Transverse colon (tissue), 4 donors: ENCODE data around the gene ST6GAL1. TPM values are rescaled to one million over a fixed set of nuclear protein-coding genes. Genes with fewer than 3 reads are reported as not detected.
"Not testable (repeated sequence)": the region's sequence is repeated elsewhere in the genome, so short reads cannot be mapped to it uniquely, and the experiment has no call there.

Source experiments
- DNase-seq: peaks from one replicate; pipeline ENCODE4 v3.0.0-alpha.2; 2019
- H3K27ac ChIP-seq, 4 donors: fragments of 200-600 bp; sonication (generic); 2 replicates each; pipeline ENCODE4 v1.5.1; 2016 to 2018; ENCODE audit warnings: inconsistent platforms in 4 of 4
- H3K27me3 ChIP-seq: fragments of 200-600 bp; sonication (generic); 2 replicates; pipeline ENCODE4 v1.5.1; 2017; ENCODE audit warnings: inconsistent platforms
- H3K36me3 ChIP-seq, 4 donors: fragments of 200-600 bp; sonication (generic); 2 replicates each; pipeline ENCODE4 v1.5.1; 2017 to 2019; ENCODE audit warnings: inconsistent platforms in 4 of 4
- H3K4me1 ChIP-seq, 4 donors: fragments of 200-600 bp; sonication (generic); 2 replicates each; pipeline ENCODE4 v1.5.1; 2017 to 2020; ENCODE audit warnings: inconsistent platforms in 4 of 4
- H3K4me3 ChIP-seq, 4 donors: fragments of 200-600 bp; sonication (generic); 1 replicate in 1 of 4; 2 replicates in 3 of 4; pipeline versions ENCODE4 v1.5.1 to v1.6.1; 2017 to 2019; ENCODE audit warnings: inconsistent platforms in 4 of 4
- H3K9me3 ChIP-seq, 2 donors: fragments of 200-600 bp; sonication (generic); 2 replicates each; pipeline ENCODE4 v1.5.1; 2017 to 2019; ENCODE audit warnings: inconsistent platforms in 2 of 2
- CTCF ChIP-seq, 5 experiments: fragments of 200-600 bp in 3 of 5; fragments of 450-650 bp in 2 of 5; sonication (generic) in 3 of 5; IDR thresholded peaks; 1 replicate in 2 of 5; 2 replicates in 3 of 5; pipeline ENCODE4 v1.5.1; 2016 to 2017; ENCODE audit warnings: antibody characterized with exemption in 5 of 5, inconsistent platforms in 3 of 5, mild to moderate bottlenecking in 2 of 5, moderate library complexity in 1 of 5
- EP300 ChIP-seq: sonication (generic); formaldehyde crosslinking; IDR thresholded peaks from one replicate; pipeline ENCODE4 v1.6.1; 2017; ENCODE audit warnings: antibody characterized with exemption, low read depth
- POLR2A ChIP-seq: fragments of 450-650 bp; IDR thresholded peaks from one replicate; pipeline ENCODE4 v1.6.1; 2016; ENCODE audit warnings: antibody characterized with exemption, mild to moderate bottlenecking, moderate library complexity
- POLR2AphosphoS5 ChIP-seq, 3 donors: sonication (generic); formaldehyde crosslinking; IDR thresholded peaks; one replicate each; pipeline ENCODE4 v1.6.1; 2016; ENCODE audit warnings: antibody characterized with exemption in 3 of 3
- WGBS, 2 donors: methylation state at CpG; one replicate each; pipeline ENCODE4 v1.1.5; 2018; ENCODE audit warnings: low coverage in 1 of 2; 5-methylcytosine and 5-hydroxymethylcytosine counted together
- in situ Hi-C, 4 donors: fragments of 200-750 bp; cut with MboI; loops; one replicate each; pipeline versions ENCODE4 v1.15.0 to v1.15.1; 2017; ENCODE audit warnings: low sequenced_read_pairs in 3 of 4, low pct_ligation_motif_present in 1 of 4, low pct_unique_long_range_greater_than_20kb in 1 of 4
- intact Hi-C: fragments of 100-400 bp; cut with DNase I; formaldehyde crosslinking; loops from one replicate; pipeline ENCODE4 v1.15.1; 2023; ENCODE audit warnings: low total_unique reads
- total RNA-seq, 4 donors: library from RNA; depleted of rRNA; stranded (reverse); fragments of >200 nt; gene quantifications; one replicate each; pipeline ENCODE4 v1.1.0, GENCODE V29; 2016

The ST6GAL1 gene
- total RNA-seq, 4 donors from 2014 or later, result 22.4 to 50.5 (median 31.2) TPM

DNA sequence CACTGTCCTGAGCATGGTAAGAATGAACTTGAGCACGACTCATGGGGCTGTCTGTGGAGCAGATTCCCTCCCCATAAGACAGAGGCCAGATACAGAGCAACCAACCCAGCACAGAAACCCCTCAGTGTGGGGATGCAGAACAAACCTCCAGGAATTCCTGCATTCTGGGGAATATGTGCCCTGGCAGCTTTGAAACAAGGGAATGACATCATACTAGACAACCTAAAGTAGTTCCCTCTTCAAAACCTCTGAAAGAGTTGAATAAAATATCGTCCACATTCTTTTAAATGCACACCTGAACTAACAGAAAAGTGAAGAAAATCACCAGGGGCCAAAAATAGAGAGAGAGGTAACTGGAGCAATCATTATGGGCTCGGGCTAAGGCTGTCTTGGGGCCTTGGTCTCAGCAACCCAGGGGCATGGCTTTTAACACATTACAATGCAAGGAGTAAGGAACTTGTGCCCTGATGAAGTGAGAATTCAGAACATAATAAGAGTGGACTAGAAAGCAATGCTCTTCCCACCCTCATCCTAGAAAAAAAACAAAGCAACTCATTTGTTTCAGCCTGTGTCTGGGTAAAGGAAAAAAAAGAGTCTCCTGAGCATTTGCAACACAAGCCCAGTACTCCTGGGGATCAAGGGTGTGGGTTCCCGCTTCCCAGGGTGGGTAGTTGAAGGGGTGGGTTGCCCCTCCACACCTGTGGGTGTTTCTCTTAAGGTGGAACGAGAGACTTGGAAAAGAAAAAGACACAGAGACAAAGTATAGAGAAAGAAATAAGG is 43.9 kb upstream of the ST6GAL1 start:
- intact Hi-C loops, result no loop called here
- 77 to 88% methylated on average over 2 to 5 of the region's 5 CpGs for WGBS, 2 donors
- H3K27me3 ChIP-seq, result no peaks in the 10 kb centered on the region
- H3K27ac ChIP-seq, result no peak overlapping the region
- no peaks in the 10 kb centered on the region for H3K4me1 ChIP-seq
- no peak for TF ChIP-seq POLR2AphosphoS5 (IDR thresholded peaks at IDR 0.05)
- TF ChIP-seq CTCF (IDR thresholded peaks at IDR 0.05), result no peak
- no peak for TF ChIP-seq POLR2A
- TF ChIP-seq EP300, result no peak
- in situ Hi-C loops, result no loop called here
- H3K9me3 ChIP-seq, result no peaks in the 10 kb centered on the region
- H3K4me3 ChIP-seq, result no peak overlapping the region
- H3K36me3 ChIP-seq, result no peaks in the 10 kb centered on the region
- DNase-seq, result no peak

- H3K4me3 ChIP-seq, H3K36me3 ChIP-seq, H3K4me1 ChIP-seq, DNase-seq, H3K27ac ChIP-seq, intact Hi-C loops, H3K27me3 ChIP-seq, H3K9me3 ChIP-seq, in situ Hi-C loops: not testable (repeated sequence)
- no CpG with 5 or more reads among the region's 5 CpGs for WGBS, 2 donors
These were observed 42.8 kb upstream of the ST6GAL1 start for GRCh38 chr3:186887507-186887938.

GRCh38 chr3:186888569-186888968 is 41.8 kb upstream of the ST6GAL1 start:
- Histone ChIP-seq H3K27me3 (no peaks in the 10 kb centered on the region), H3K36me3 (no peaks in the 10 kb centered on the region), H3K4me3 (no peak overlapping the region), H3K27ac (no peak overlapping the region), H3K4me1 (no peaks in the 10 kb centered on the region), H3K9me3 (no peaks in the 10 kb centered on the region)
- in situ Hi-C loops (no loop called here), intact Hi-C loops (no loop called here)
- 17 to 31% methylated on average over 5 to 6 of the region's 6 CpGs for WGBS, 2 donors
- TF ChIP-seq POLR2A (no peak), EP300 (no peak), CTCF (IDR thresholded peaks at IDR 0.05) (no peak), POLR2AphosphoS5 (IDR thresholded peaks at IDR 0.05) (no peak)
- no peak for DNase-seq

DNA sequence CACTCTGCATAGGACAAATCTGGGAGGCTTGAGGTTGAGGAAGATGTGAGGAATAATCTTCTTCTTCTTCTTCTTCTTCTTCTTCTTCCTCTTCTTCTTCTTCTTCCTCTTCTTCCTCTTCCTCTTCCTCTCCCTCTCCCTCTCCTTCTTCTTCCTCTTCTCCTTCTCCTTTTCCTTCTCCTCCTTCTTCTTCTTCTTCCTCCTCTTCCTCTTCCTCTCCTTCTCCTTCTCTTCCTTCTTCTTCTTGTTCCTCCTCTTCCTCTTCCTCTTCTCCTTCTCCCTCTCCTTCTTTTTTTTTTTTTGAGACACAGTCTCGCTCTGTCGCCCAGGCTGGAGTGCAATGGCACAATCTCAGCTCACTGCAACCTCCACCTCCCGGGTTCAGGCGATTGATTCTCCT is 40.6 kb upstream of the ST6GAL1 start:
- H3K27ac ChIP-seq, H3K36me3 ChIP-seq, intact Hi-C loops, in situ Hi-C loops, H3K9me3 ChIP-seq, H3K4me3 ChIP-seq, H3K4me1 ChIP-seq, H3K27me3 ChIP-seq, DNase-seq: not testable (repeated sequence)
- 86 to 99% methylated on average over 4 of the region's 4 CpGs for WGBS, 2 donors

GRCh38 chr3:186890911-186891310 is 39.4 kb upstream of the ST6GAL1 start:
- no peaks in the 10 kb centered on the region for H3K27me3 ChIP-seq
- H3K9me3 ChIP-seq, result no peaks in the 10 kb centered on the region
- no peak for TF ChIP-seq POLR2AphosphoS5 (IDR thresholded peaks at IDR 0.05)
- no peak for TF ChIP-seq EP300
- TF ChIP-seq POLR2A, result no peak
- TF ChIP-seq CTCF (IDR thresholded peaks at IDR 0.05), result no peak
- intact Hi-C loops, result no loop called here
- H3K36me3 ChIP-seq, result no peaks in the 10 kb centered on the region
- H3K27ac ChIP-seq, result no peak overlapping the region
- no peak overlapping the region for H3K4me3 ChIP-seq
- in situ Hi-C loops, result no loop called here
- H3K4me1 ChIP-seq, result no peaks in the 10 kb centered on the region
- DNase-seq, result no peak

DNA sequence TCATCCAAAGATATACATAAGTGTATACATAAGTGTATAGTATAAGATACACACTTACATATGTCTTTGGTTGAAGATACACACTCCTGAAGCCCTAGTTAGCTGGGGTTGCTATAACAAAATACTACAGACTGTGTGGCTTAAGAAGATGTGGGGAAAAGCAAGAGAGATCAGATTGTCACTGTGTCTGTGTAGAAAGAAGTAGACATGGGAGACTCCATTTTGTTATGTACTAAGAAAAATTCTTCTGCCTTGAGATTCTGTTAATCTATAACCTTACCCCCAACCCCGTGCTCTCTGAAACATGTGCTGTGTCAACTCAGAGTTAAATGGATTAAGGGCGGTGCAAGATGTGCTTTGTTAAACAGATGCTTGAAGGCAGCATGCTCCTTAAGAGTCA is 37.3 kb upstream of the ST6GAL1 start:
- H3K27me3 ChIP-seq, H3K36me3 ChIP-seq, H3K27ac ChIP-seq, H3K9me3 ChIP-seq, DNase-seq, H3K4me3 ChIP-seq, intact Hi-C loops, in situ Hi-C loops, H3K4me1 ChIP-seq: not testable (repeated sequence)
- WGBS, 2 donors, result 0% methylated on average over 1 of the region's 2 CpGs; no CpG with 5 or more reads in 1 of the 2 donors
